K562 (cell line): ENCODE results near the gene AFDN. TPM values are rescaled to one million over a fixed set of nuclear protein-coding genes. Genes with fewer than 3 reads are reported as not detected.

ENCODE experiments used
- BRF2 ChIP-seq: IDR thresholded peaks from 3 replicates; pipeline ENCODE4 v1.6.1; 2011; ENCODE audit warnings: borderline replicate concordance, mild to moderate bottlenecking; ENCODE audit not compliant: insufficient read length, insufficient read depth
- CC2D1A ChIP-seq: fragments of 450-650 bp; IDR thresholded peaks from 2 replicates; pipeline ENCODE4 v1.6.1; 2017; ENCODE audit warnings: mild to moderate bottlenecking
- ELK1 ChIP-seq: sonication (generic); formaldehyde crosslinking; IDR thresholded peaks from 2 replicates; pipeline ENCODE4 v1.8.1; 2022; ENCODE audit warnings: missing genetic modification reagents
- FIP1L1 ChIP-seq: fragments of 200-400 bp; formaldehyde crosslinking; IDR thresholded peaks from 2 replicates; pipeline ENCODE4 v1.6.1; 2018; ENCODE audit warnings: mild to moderate bottlenecking, low read depth, low read length; ENCODE audit not compliant: poor library complexity, severe bottlenecking
- GABPB1 ChIP-seq: sonication (generic); formaldehyde crosslinking; IDR thresholded peaks from 2 replicates; pipeline ENCODE4 v1.8.0; 2022; ENCODE audit warnings: mild to moderate bottlenecking, missing genetic modification reagents
- JUND ChIP-seq, 2 experiments: IDR thresholded peaks; 2 replicates in 1 of 2; 3 replicates in 1 of 2; pipeline ENCODE4 v1.6.1; 2011; ENCODE audit warnings: borderline replicate concordance in 2 of 2, low read depth in 2 of 2, low read length in 2 of 2, improper control_type of control experiment in 1 of 2, missing biosample characterization in 1 of 2, missing genetic modification characterization in 1 of 2, missing genetic modification reagents in 1 of 2
- KDM5B ChIP-seq: fragments of 200-600 bp; sonication (generic); IDR thresholded peaks from 2 replicates; pipeline ENCODE4 v1.6.1; 2012; ENCODE audit warnings: low read depth, mild to moderate bottlenecking, moderate library complexity, low read length, control low read depth, inconsistent platforms; ENCODE audit not compliant: insufficient replicate concordance
- KLF13 ChIP-seq: fragments of 450-650 bp; IDR thresholded peaks from 2 replicates; pipeline ENCODE4 v1.6.1; 2016; ENCODE audit warnings: missing genetic modification characterization, low read depth, mild to moderate bottlenecking, missing compliant biosample characterization, moderate library complexity, borderline replicate concordance
- MAFK ChIP-seq: IDR thresholded peaks from 2 replicates; pipeline ENCODE4 v1.6.1; 2011; ENCODE audit warnings: low read length, improper control_type of control experiment
- PHF21A ChIP-seq: fragments of 450-650 bp; IDR thresholded peaks from 2 replicates; pipeline ENCODE4 v1.6.1; 2017; ENCODE audit warnings: low read depth, borderline replicate concordance
- PKNOX1 ChIP-seq: fragments of 450-650 bp; IDR thresholded peaks from 2 replicates; pipeline ENCODE4 v1.6.1; 2016
- POLR2B ChIP-seq: fragments of 450-650 bp; IDR thresholded peaks from 2 replicates; pipeline ENCODE4 v1.6.1; 2018; ENCODE audit warnings: low read depth; ENCODE audit not compliant: partially characterized antibody
- SAP30 ChIP-seq: fragments of 200-600 bp; sonication (generic); IDR thresholded peaks from 2 replicates; pipeline ENCODE4 v1.6.1; 2012; ENCODE audit warnings: borderline replicate concordance, low read depth, mild to moderate bottlenecking, moderate library complexity, low read length, control low read depth, inconsistent platforms; ENCODE audit not compliant: insufficient read depth, poor library complexity, severe bottlenecking
- TEAD4 ChIP-seq, 2 experiments: sonication (generic) in 1 of 2; formaldehyde crosslinking in 1 of 2; IDR thresholded peaks; 2 replicates each; pipeline versions ENCODE4 v1.6.1 to v1.8.0; 2012 to 2022; ENCODE audit warnings: borderline replicate concordance in 1 of 2, inconsistent platforms in 1 of 2, low read length in 1 of 2, mild to moderate bottlenecking in 1 of 2, missing genetic modification reagents in 1 of 2
- ZBTB12 ChIP-seq: fragments of 250-450 bp; sonication (Bioruptor Pico); IDR thresholded peaks from 2 replicates; pipeline ENCODE4 v1.4.0; 2020
- ZFP91 ChIP-seq: sonication (generic); formaldehyde crosslinking; IDR thresholded peaks from 2 replicates; pipeline ENCODE4 v1.8.0; 2022; ENCODE audit warnings: mild to moderate bottlenecking, missing genetic modification reagents
- ZNF639 ChIP-seq, 2 experiments: fragments of 200-800 bp in 1 of 2; sonication (Bioruptor generic) in 1 of 2; sonication (generic) in 1 of 2; formaldehyde crosslinking in 1 of 2; IDR thresholded peaks in 1 of 2; conservative IDR thresholded peaks in 1 of 2; 2 replicates each; pipeline versions ENCODE4 v1.5.0 to v1.6.1; 2016 to 2020; ENCODE audit warnings: missing compliant biosample characterization in 1 of 2, missing genetic modification characterization in 1 of 2, missing genetic modification reagents in 1 of 2
- polyA plus RNA-seq, 8 experiments: library from polyadenylated mRNA; depleted of rRNA in 4 of 8; stranded (reverse) in 5 of 8; unstranded in 3 of 8; fragments of >200 nt; fragmentation: Nextera tagmentation in 2 of 8; fragmentation: Illumina TruSeq in 1 of 8; extraction: Ambion mirVana in 2 of 8; extraction: Trizol in 1 of 8; gene quantifications; 2 replicates each; pipeline versions ENCODE4 v1.2.1 to v1.2.3, GENCODE V29; 2011 to 2014; ENCODE audit warnings: inconsistent platforms in 1 of 8, missing spikeins in 1 of 8
- total RNA-seq, 7 experiments: library from RNA; depleted of rRNA in 6 of 7; stranded (reverse); fragments of >200 nt in 6 of 7; fragmentation: Illumina TruSeq in 2 of 7; extraction: Trizol in 2 of 7; gene quantifications; 2 replicates each; pipeline versions ENCODE4 v1.2.1 to v1.2.3, GENCODE V29; 2011 to 2021; ENCODE audit warnings: low replicate concordance in 1 of 7

AFDN gene
- total and polyA plus RNA-seq, 9 of the 15 experiments (the other 6 are each of a cell fraction or from before 2014, with no cell fraction given) = 7.2 to 129 (median 105) TPM

GRCh38 chr6:167811442-167812087 lies 15.1 kb upstream of the AFDN start (continued):
- TF ChIP-seq ZNF639 (CRISPR knock-in tag; conservative IDR thresholded peaks at IDR 0.05 in 1 of 2, IDR thresholded peaks at IDR 0.05 in 1 of 2) (no peak), BRF2 (no peak), GABPB1 (CRISPR knock-in tag) (no peak), JUND (IDR thresholded peaks at IDR 0.05; ENCODE audit: borderline replicate concordance, low read depth, low read length) (peak; percentile 19; the same call in 1 of the 2 replicates), JUND (tag; IDR thresholded peaks at IDR 0.05; ENCODE audit: borderline replicate concordance, low read depth, low read length) (peak; percentile 27; the same call in 2 of the 3 replicates), KLF13 (tag) (no peak), POLR2B (no peak), SAP30 (no peak), ELK1 (no peak), PHF21A (no peak), ZFP91 (CRISPR knock-in tag) (no peak), KDM5B (no peak), MAFK (no peak), TEAD4 (IDR thresholded peaks at IDR 0.05; ENCODE audit: low read length) (no peak), TEAD4 (CRISPR knock-in tag; IDR thresholded peaks at IDR 0.05; ENCODE audit: borderline replicate concordance) (no peak), ZBTB12 (CRISPR knock-in tag) (no peak), CC2D1A (no peak), PKNOX1 (no peak), FIP1L1 (no peak)
